Activated naive CD8-positive, alpha-beta T cell treated with anti-CD3 and anti-CD28 coated beads for 36 hours (primary cell): ENCODE measurements around the gene GMDS. TPM values are rescaled to one million over a fixed set of nuclear protein-coding genes. Genes with fewer than 3 reads are reported as not detected.

Experiments
- DNase-seq: peaks from one replicate; pipeline ENCODE4 v3.0.0; 2021
- H3K27ac Mint-ChIP-seq: one replicate; pipeline ENCODE4 v1.8.0; 2022; ENCODE audit warnings: mild to moderate bottlenecking, moderate library complexity, mixed read lengths
- H3K27me3 Mint-ChIP-seq: one replicate; pipeline ENCODE4 v1.8.0; 2022; ENCODE audit warnings: mild to moderate bottlenecking, mixed read lengths
- H3K36me3 Mint-ChIP-seq: one replicate; pipeline ENCODE4 v1.8.0; 2021; ENCODE audit warnings: mild to moderate bottlenecking, mixed read lengths
- H3K4me1 Mint-ChIP-seq: one replicate; pipeline ENCODE4 v1.8.0; 2021; ENCODE audit warnings: mixed read lengths
- H3K4me3 Mint-ChIP-seq: one replicate; pipeline ENCODE4 v1.8.0; 2022; ENCODE audit warnings: mild to moderate bottlenecking, moderate library complexity, mixed read lengths
- H3K9me3 Mint-ChIP-seq: one replicate; pipeline ENCODE4 v1.8.0; 2022; ENCODE audit warnings: mixed read lengths
- total RNA-seq, 2 experiments: library from RNA; stranded (reverse); gene quantifications; one replicate each; pipeline ENCODE4 v1.2.3, GENCODE V29; 2021

GMDS gene
- total RNA-seq, 2 experiments from 2014 or later = 34.7 to 38.5 TPM

GRCh38 chr6:1600063-1600763 lies 645.2 kb downstream of the GMDS start:
- no peaks in the 10 kb centered on the region for H3K9me3 Mint-ChIP-seq
- H3K4me3 Mint-ChIP-seq = no peak overlapping the region
- peaks cover 2% of the 10 kb centered on the region for H3K4me1 Mint-ChIP-seq
- H3K36me3 Mint-ChIP-seq = no peaks in the 10 kb centered on the region
- peaks cover 84% of the 10 kb centered on the region for H3K27me3 Mint-ChIP-seq
- no peak for DNase-seq
- no peak overlapping the region for H3K27ac Mint-ChIP-seq

- H3K4me1 Mint-ChIP-seq = peaks cover 2% of the 10 kb centered on the region
- no peaks in the 10 kb centered on the region for H3K9me3 Mint-ChIP-seq
These were observed 645.9 kb downstream of the GMDS start for GRCh38 chr6:1599469-1599868.

GRCh38 chr6:1598886-1599285 lies 646.5 kb downstream of the GMDS start:
- DNase-seq = no peak
- H3K4me1 Mint-ChIP-seq = peaks cover 2% of the 10 kb centered on the region
- H3K9me3 Mint-ChIP-seq = no peaks in the 10 kb centered on the region
- no peak overlapping the region for H3K27ac Mint-ChIP-seq
- no peak overlapping the region for H3K4me3 Mint-ChIP-seq
- peaks cover 88% of the 10 kb centered on the region for H3K27me3 Mint-ChIP-seq
- H3K36me3 Mint-ChIP-seq = no peaks in the 10 kb centered on the region

More at GRCh38 chr6:1599469-1599868, 645.9 kb downstream of the GMDS start:
- Mint-ChIP-seq H3K36me3 (no peaks in the 10 kb centered on the region), H3K27ac (no peak overlapping the region), H3K27me3 (peaks cover 85% of the 10 kb centered on the region), H3K4me3 (no peak overlapping the region)
- DNase-seq = no peak

- H3K27ac Mint-ChIP-seq = no peak overlapping the region
- H3K27me3 Mint-ChIP-seq = peaks cover 87% of the 10 kb centered on the region
- peaks cover 2% of the 10 kb centered on the region for H3K4me1 Mint-ChIP-seq
- no peaks in the 10 kb centered on the region for H3K36me3 Mint-ChIP-seq
- no peak for DNase-seq
- no peaks in the 10 kb centered on the region for H3K9me3 Mint-ChIP-seq
- no peak overlapping the region for H3K4me3 Mint-ChIP-seq
These were observed 647.0 kb downstream of the GMDS start for GRCh38 chr6:1598433-1598832.

- Mint-ChIP-seq H3K9me3 (no peaks in the 10 kb centered on the region), H3K4me3 (no peak overlapping the region), H3K4me1 (peaks cover 2% of the 10 kb centered on the region), H3K36me3 (no peaks in the 10 kb centered on the region), H3K27ac (no peak overlapping the region), H3K27me3 (peaks cover 87% of the 10 kb centered on the region)
- no peak for DNase-seq
These were observed 647.5 kb downstream of the GMDS start for GRCh38 chr6:1597924-1598323.

DNA sequence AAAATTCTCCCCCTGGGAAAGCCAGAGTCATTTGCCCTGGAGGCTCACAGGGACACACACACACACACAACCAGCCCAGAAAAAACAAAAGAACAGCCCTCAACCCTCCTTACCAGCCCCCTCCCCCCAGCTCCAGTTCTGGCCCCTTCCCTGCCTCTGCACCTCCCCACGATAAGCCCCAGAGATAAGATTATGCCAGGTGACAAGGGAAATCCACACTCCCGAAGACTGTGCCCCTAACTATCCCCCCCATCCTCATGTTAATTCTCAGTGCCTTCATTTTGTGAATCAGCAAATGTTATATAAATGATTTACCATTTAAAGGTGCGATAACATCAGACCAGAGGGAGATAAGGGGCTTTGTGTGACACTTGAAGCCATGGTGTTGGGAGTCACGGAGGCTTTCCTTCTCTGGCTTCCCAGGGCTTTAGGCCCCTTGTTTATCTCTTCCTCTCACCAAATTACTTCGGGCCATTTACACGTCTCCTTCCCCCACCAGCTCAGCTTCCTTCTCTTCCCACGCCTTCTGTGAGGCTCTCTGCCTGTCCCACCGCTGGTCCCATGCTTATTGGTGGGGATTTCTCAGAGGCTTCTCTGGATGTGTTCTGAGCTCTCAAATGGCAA lies 648.2 kb downstream of the GMDS start:
- Mint-ChIP-seq H3K4me1 (peaks cover 2% of the 10 kb centered on the region), H3K27me3 (peaks cover 84% of the 10 kb centered on the region), H3K27ac (no peak overlapping the region), H3K4me3 (no peak overlapping the region), H3K36me3 (no peaks in the 10 kb centered on the region), H3K9me3 (no peaks in the 10 kb centered on the region)
- no peak for DNase-seq

GRCh38 chr6:1596088-1596852 lies 649.1 kb downstream of the GMDS start:
- H3K27me3 Mint-ChIP-seq = peaks cover 84% of the 10 kb centered on the region
- no peaks in the 10 kb centered on the region for H3K36me3 Mint-ChIP-seq
- peak; percentile 58 for DNase-seq
- no peak overlapping the region for H3K4me3 Mint-ChIP-seq
- no peak overlapping the region for H3K27ac Mint-ChIP-seq
- H3K9me3 Mint-ChIP-seq = no peaks in the 10 kb centered on the region
- H3K4me1 Mint-ChIP-seq = peaks cover 2% of the 10 kb centered on the region

DNA sequence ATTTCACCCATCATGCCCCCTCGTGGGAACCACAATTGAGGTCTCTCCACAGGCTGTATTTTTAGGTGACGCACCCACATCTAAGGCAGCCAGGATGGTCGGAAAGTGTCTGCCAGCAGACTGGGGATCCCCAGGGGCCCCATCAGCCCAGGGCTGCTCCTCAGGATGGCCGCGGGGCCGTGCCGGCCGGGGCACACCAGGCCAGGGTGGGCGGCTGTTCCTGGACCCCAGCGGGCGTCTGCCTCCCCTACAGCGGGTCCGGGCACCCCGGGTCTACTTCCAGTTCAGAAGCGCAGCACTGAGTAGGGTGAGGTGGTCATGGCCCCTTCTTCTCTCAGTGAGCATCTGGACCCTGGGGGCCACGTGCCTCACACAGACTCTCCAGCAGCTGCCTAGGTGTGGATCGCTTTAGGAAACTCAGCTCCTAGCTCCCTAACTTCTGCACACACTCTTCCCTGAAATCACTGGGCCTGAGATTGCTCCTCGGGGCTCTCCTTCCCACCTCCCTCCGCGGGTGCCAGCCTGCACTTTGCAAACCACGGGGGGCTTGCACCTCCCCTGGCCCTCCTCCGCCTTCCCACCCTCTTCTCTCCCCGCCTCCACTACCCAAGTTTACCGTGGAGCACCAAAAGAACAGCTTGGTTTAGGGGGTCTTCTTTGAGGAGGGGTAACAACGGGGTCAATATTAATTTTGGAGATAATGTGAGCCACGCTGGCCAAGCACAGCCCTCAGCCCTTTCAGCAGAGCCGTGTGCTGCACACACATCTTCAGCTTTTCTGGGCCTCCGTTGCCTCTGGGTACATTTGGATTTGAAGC lies 649.9 kb downstream of the GMDS start:
- DNase-seq = no peak
- Mint-ChIP-seq H3K27me3 (peaks cover 76% of the 10 kb centered on the region), H3K9me3 (no peaks in the 10 kb centered on the region), H3K4me3 (no peak overlapping the region), H3K4me1 (no peaks in the 10 kb centered on the region), H3K27ac (no peak overlapping the region), H3K36me3 (no peaks in the 10 kb centered on the region)

DNA sequence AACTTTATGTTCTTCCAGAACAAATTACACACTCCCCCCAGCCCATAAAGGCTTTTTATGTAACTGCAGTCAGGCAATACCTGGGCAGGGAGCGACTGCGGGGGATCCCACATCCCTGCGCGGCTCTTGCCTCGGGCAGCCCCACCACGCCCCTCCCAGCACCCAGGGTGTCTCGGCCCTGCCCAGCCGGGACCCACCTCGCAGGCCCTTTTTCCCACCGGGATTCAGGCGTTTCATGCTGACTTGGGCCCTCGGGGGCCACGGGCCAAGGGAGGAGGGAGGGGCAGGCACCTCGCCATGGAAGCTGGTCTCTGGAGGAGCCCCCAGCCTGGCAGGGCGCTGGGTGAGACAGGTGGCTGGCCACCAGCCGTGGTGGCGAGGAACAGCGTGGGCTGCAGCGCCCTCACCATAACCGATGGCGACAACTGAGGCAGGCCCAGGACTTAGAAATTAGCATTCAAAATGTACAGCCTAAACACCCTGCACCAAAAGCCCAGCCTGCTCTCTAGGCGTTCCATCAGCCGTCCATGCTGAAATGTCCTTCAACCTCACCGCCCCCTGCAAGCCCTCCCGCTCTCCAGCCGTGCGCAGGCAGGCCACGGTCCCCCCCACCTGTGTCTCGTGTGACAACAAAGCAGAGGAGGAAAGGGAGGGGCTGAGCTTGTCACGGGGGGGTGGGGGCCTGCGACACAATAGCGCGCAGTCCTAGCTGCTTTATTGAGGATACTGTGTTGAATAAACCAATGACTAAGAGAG lies 650.8 kb downstream of the GMDS start:
- no peaks in the 10 kb centered on the region for H3K4me1 Mint-ChIP-seq
- no peaks in the 10 kb centered on the region for H3K9me3 Mint-ChIP-seq
- no peak overlapping the region for H3K27ac Mint-ChIP-seq
- peaks cover 70% of the 10 kb centered on the region for H3K27me3 Mint-ChIP-seq
- H3K36me3 Mint-ChIP-seq = no peaks in the 10 kb centered on the region
- DNase-seq = no peak
- no peak overlapping the region for H3K4me3 Mint-ChIP-seq

- DNase-seq = no peak
- H3K9me3 Mint-ChIP-seq = no peaks in the 10 kb centered on the region
- H3K4me1 Mint-ChIP-seq = no peaks in the 10 kb centered on the region
- H3K4me3 Mint-ChIP-seq = no peak overlapping the region
- H3K36me3 Mint-ChIP-seq = no peaks in the 10 kb centered on the region
- H3K27me3 Mint-ChIP-seq = peaks cover 72% of the 10 kb centered on the region
- H3K27ac Mint-ChIP-seq = no peak overlapping the region
These were observed 651.5 kb downstream of the GMDS start for GRCh38 chr6:1593958-1594314.

- peaks cover 69% of the 10 kb centered on the region for H3K27me3 Mint-ChIP-seq
- H3K4me1 Mint-ChIP-seq = no peaks in the 10 kb centered on the region
- H3K9me3 Mint-ChIP-seq = no peaks in the 10 kb centered on the region
- H3K27ac Mint-ChIP-seq = no peak overlapping the region
- no peaks in the 10 kb centered on the region for H3K36me3 Mint-ChIP-seq
- no peak for DNase-seq
- no peak overlapping the region for H3K4me3 Mint-ChIP-seq
These were observed 652.0 kb downstream of the GMDS start for GRCh38 chr6:1593286-1593957.

GRCh38 chr6:1592852-1593251 lies 652.6 kb downstream of the GMDS start:
- Mint-ChIP-seq H3K27ac (no peak overlapping the region), H3K36me3 (no peaks in the 10 kb centered on the region), H3K9me3 (no peaks in the 10 kb centered on the region), H3K4me3 (no peak overlapping the region), H3K27me3 (peaks cover 63% of the 10 kb centered on the region), H3K4me1 (no peaks in the 10 kb centered on the region)
- DNase-seq = no peak

DNA sequence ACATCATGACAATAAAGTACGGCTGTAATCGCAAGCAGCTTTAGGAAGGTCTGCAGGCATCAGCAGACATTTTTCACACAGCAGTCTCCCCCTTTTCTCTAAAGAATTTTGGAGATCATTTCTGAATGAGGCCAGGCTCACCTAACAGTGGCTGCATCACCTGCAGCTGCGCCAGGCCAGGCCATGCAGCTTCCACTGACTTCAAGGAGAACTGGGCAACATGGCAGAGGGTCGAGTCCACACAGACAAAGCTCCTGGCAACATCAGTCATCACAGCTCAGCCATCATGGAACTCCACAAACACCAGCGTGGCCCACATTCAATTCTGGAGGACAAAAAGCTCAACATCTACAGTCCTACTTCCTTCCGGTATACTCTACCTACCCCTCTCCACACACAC lies 653.5 kb downstream of the GMDS start:
- H3K36me3 Mint-ChIP-seq = no peaks in the 10 kb centered on the region
- H3K27ac Mint-ChIP-seq = no peak overlapping the region
- no peaks in the 10 kb centered on the region for H3K4me1 Mint-ChIP-seq
- H3K4me3 Mint-ChIP-seq = no peak overlapping the region
- no peak for DNase-seq
- H3K9me3 Mint-ChIP-seq = no peaks in the 10 kb centered on the region
- peaks cover 54% of the 10 kb centered on the region for H3K27me3 Mint-ChIP-seq

DNA sequence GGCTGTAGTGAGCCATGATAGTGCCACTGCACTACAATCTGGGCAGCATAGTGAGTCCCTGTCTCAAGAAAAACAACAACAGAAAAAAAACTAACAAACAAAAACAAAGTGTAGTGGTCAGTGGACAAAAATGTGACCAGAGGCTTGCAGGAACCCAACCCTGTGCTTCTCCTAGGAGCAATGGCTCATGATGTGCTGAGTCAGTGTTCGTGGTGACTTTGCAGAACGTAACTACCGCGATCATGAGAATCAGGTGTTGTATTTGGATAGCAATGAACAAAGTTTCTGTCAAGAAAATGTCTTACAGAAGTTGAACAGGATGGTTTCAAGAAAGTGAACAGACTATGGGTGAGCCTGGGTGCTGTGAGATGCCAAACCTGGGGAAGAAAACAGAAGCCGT lies 654.2 kb downstream of the GMDS start:
- Mint-ChIP-seq H3K27ac (no peak overlapping the region), H3K4me1 (no peaks in the 10 kb centered on the region), H3K9me3 (no peaks in the 10 kb centered on the region), H3K27me3 (peaks cover 47% of the 10 kb centered on the region), H3K36me3 (no peaks in the 10 kb centered on the region), H3K4me3 (no peak overlapping the region)
- DNase-seq = no peak
